K562 (cell line): Measurements from ENCODE around the gene HECW1. TPM values are rescaled to one million over a fixed set of nuclear protein-coding genes. Genes with fewer than 3 reads are reported as not detected.
A peak's percentile ranks its signal among the peaks of the same experiment; 100 is the strongest.

ENCODE experiments used
- ATAC-seq: fragments of 200-7000 bp; cut with Tn5 transposase; 3 replicates; pipeline ENCODE4 v1.9.1; 2020; ENCODE audit warnings: moderate library complexity
- BruUV-seq: library from RNA; stranded (reverse); fragments of 400-500 nt; replicated peaks from 2 replicates; lab custom pipeline; 2021; lab: Mats Ljungman, UMichigan
- CTCF ChIA-PET: fragments of 300-600 bp; formaldehyde crosslinking; extraction: SDS; loops from one replicate; lab custom pipeline; 2021; ENCODE audit warnings: low intra/inter-chr PET ratio; lab: Yijun Ruan, JAX
- POLR2A ChIA-PET: fragments of 300-600, 350-650 bp; sonication (Branson Sonifier 250); formaldehyde crosslinking; extraction: SDS; loops from one replicate; lab custom pipeline; 2021; ENCODE audit warnings: antibody characterized with exemption, inconsistent platforms; lab: Yijun Ruan, JAX
- DNase-seq, 4 experiments: peaks; one replicate each; pipeline versions ENCODE4 v3.0.0 to v3.0.0-alpha.2; 2011 to 2018; ENCODE audit warnings: low spot score in 3 of 4, mixed read lengths in 3 of 4; ENCODE audit errors: extremely low read depth in 1 of 4
- FAIRE-seq: peaks from 2 replicates; lab custom pipeline; 2011; peaks lifted over from hg19 to GRCh38; lab: Jason Lieb, UNC
- H2AFZ ChIP-seq: 2 replicates; pipeline ENCODE4 v1.6.0; 2011; ENCODE audit warnings: low read depth, low read length, control low read depth, inconsistent platforms
- H3K27ac ChIP-seq: fragments of 200-600 bp; 3 replicates; pipeline ENCODE4 v1.8.0; 2011; ENCODE audit warnings: low read depth, mild to moderate bottlenecking, control low read depth, inconsistent platforms, low read length, moderate library complexity, mixed read lengths; ENCODE audit errors: extremely low read depth
- H3K27me3 ChIP-seq, 2 experiments: fragments of 300-600 bp in 1 of 2; 2 replicates in 1 of 2; 3 replicates in 1 of 2; pipeline versions ENCODE4 v1.6.0 to v1.8.0; 2011; ENCODE audit warnings: inconsistent platforms in 2 of 2, low read length in 2 of 2, mild to moderate bottlenecking in 1 of 2, mixed read lengths in 1 of 2, moderate library complexity in 1 of 2; ENCODE audit not compliant: control insufficient read depth in 2 of 2, insufficient read depth in 2 of 2
- H3K36me3 ChIP-seq: fragments of 300-600 bp; 3 replicates; pipeline ENCODE4 v1.8.0; 2011; ENCODE audit warnings: mild to moderate bottlenecking, low read length, inconsistent platforms; ENCODE audit not compliant: control insufficient read depth, insufficient read depth
- H3K4me1 ChIP-seq, 2 experiments: fragments of 200-600 bp in 1 of 2; replicated peaks in 1 of 2; 2 replicates in 1 of 2; 3 replicates in 1 of 2; pipeline versions ENCODE4 v1.5.1 to v1.8.0; 2011; ENCODE audit warnings: inconsistent platforms in 2 of 2, low read length in 2 of 2, mild to moderate bottlenecking in 1 of 2, mixed read lengths in 1 of 2, moderate library complexity in 1 of 2; ENCODE audit not compliant: control insufficient read depth in 2 of 2, insufficient read depth in 2 of 2
- H3K4me2 ChIP-seq: 2 replicates; pipeline ENCODE4 v1.6.1; 2011; ENCODE audit warnings: low read length, control low read depth, inconsistent platforms, mixed read lengths; ENCODE audit not compliant: insufficient read depth
- H3K4me3 ChIP-seq: fragments of 200-600 bp; sonication (generic), shearing (Covaris generic); 2 replicates; pipeline ENCODE4 v1.5.1; 2016; ENCODE audit warnings: control low read depth, inconsistent platforms
- H3K79me2 ChIP-seq: fragments of 200-600 bp; 3 replicates; pipeline ENCODE4 v1.8.0; 2011; ENCODE audit warnings: low read length, inconsistent platforms; ENCODE audit not compliant: control insufficient read depth, insufficient read depth
- H3K9ac ChIP-seq, 2 experiments: 2 replicates each; pipeline versions ENCODE4 v1.6.0 to v1.6.1; 2011; ENCODE audit warnings: low read depth in 2 of 2, low read length in 2 of 2, control low read depth in 1 of 2, inconsistent platforms in 1 of 2, mild to moderate bottlenecking in 1 of 2, mixed read lengths in 1 of 2; ENCODE audit not compliant: insufficient read depth in 1 of 2
- H3K9me1 ChIP-seq: one replicate; pipeline ENCODE4 v1.6.0; 2011; ENCODE audit warnings: inconsistent platforms, mild to moderate bottlenecking, low read length, moderate library complexity; ENCODE audit not compliant: control insufficient read depth, insufficient read depth
- H3K9me3 ChIP-seq: replicated peaks from 2 replicates; pipeline ENCODE4 v1.5.1; 2011; ENCODE audit warnings: low read depth, low read length, inconsistent platforms; ENCODE audit not compliant: control insufficient read depth, insufficient read depth
- H4K20me1 ChIP-seq: replicated peaks from 2 replicates; pipeline ENCODE4 v1.6.1; 2011; ENCODE audit warnings: low read length, inconsistent platforms, mixed read lengths; ENCODE audit not compliant: control insufficient read depth, insufficient read depth
- ARID1B ChIP-seq: fragments of 450-650 bp; IDR thresholded peaks from 2 replicates; pipeline ENCODE4 v1.6.1; 2016; ENCODE audit warnings: antibody characterized with exemption, mild to moderate bottlenecking, inconsistent platforms
- CEBPB ChIP-seq: fragments of 450-650 bp; IDR thresholded peaks from 2 replicates; pipeline ENCODE4 v1.6.1; 2016; ENCODE audit warnings: missing genetic modification characterization, missing compliant biosample characterization
- CEBPG ChIP-seq, 3 experiments: fragments of 200-800 bp in 1 of 3; sonication (Bioruptor generic) in 1 of 3; sonication (generic) in 1 of 3; formaldehyde crosslinking in 1 of 3; IDR thresholded peaks in 2 of 3; conservative IDR thresholded peaks in 1 of 3; 2 replicates each; pipeline versions ENCODE4 v1.6.1 to v1.8.0; 2016 to 2022; ENCODE audit warnings: missing compliant biosample characterization in 2 of 3, missing genetic modification characterization in 2 of 3, mild to moderate bottlenecking in 1 of 3, missing genetic modification reagents in 1 of 3
- MLLT1 ChIP-seq, 2 experiments: fragments of 450-650 bp; IDR thresholded peaks; 2 replicates each; pipeline ENCODE4 v1.6.1; 2016
- NR1H2 ChIP-seq: sonication (generic); formaldehyde crosslinking; IDR thresholded peaks from 2 replicates; pipeline ENCODE4 v1.4.0; 2020; ENCODE audit warnings: mild to moderate bottlenecking, missing genetic modification reagents
- PTTG1 ChIP-seq: fragments of 450-650 bp; IDR thresholded peaks from 2 replicates; pipeline ENCODE4 v1.6.1; 2016; ENCODE audit warnings: low read depth, mild to moderate bottlenecking, missing genetic modification characterization, missing compliant biosample characterization
- SIRT6 ChIP-seq: IDR thresholded peaks from one replicate; pipeline ENCODE4 v1.6.1; 2012; ENCODE audit warnings: low read depth, mild to moderate bottlenecking, control low read depth, inconsistent platforms, low read length, moderate library complexity
- SRSF3 ChIP-seq: fragments of 200-400 bp; formaldehyde crosslinking; IDR thresholded peaks from 2 replicates; pipeline ENCODE4 v1.6.1; 2016; ENCODE audit warnings: mild to moderate bottlenecking, low read length, moderate library complexity; ENCODE audit not compliant: insufficient read depth
- TCF15 ChIP-seq: fragments of 250-450 bp; sonication (Bioruptor Pico); IDR thresholded peaks from 2 replicates; pipeline ENCODE4 v1.8.0; 2022; ENCODE audit warnings: moderate library complexity, mild to moderate bottlenecking, inconsistent platforms
- ZNF507 ChIP-seq: conservative IDR thresholded peaks from 2 replicates; pipeline ENCODE4 v1.6.1; 2017; ENCODE audit warnings: missing genetic modification characterization, missing compliant biosample characterization
- WGBS: fragments of 100-300 bp; shearing (Covaris generic); methylation state at CpG from one replicate; pipeline ENCODE4 v1.1.6; 2016; ENCODE audit warnings: low coverage, mixed read lengths; ENCODE audit not compliant: insufficient coverage; ENCODE audit errors: missing lambda C conversion rate; 5-methylcytosine and 5-hydroxymethylcytosine counted together
- in situ Hi-C: fragments of 300-500 bp; cut with MboI; formaldehyde crosslinking; loops from 4 replicates; pipeline ENCODE4 v1.15.0; 2018; ENCODE audit warnings: inconsistent platforms, mixed read lengths
- intact Hi-C: fragments of 100-400 bp; cut with micrococcal nuclease; formaldehyde crosslinking; loops from 2 replicates; pipeline ENCODE4 v1.14.2; 2022
- polyA plus RNA-seq, 8 experiments: library from polyadenylated mRNA; depleted of rRNA in 4 of 8; stranded (reverse) in 5 of 8; unstranded in 3 of 8; fragments of >200 nt; fragmentation: Nextera tagmentation in 2 of 8; fragmentation: Illumina TruSeq in 1 of 8; extraction: Ambion mirVana in 2 of 8; extraction: Trizol in 1 of 8; gene quantifications; 2 replicates each; pipeline versions ENCODE4 v1.2.1 to v1.2.3, GENCODE V29; 2011 to 2014; ENCODE audit warnings: inconsistent platforms in 1 of 8, missing spikeins in 1 of 8
- total RNA-seq, 7 experiments: library from RNA; depleted of rRNA in 6 of 7; stranded (reverse); fragments of >200 nt in 6 of 7; fragmentation: Illumina TruSeq in 2 of 7; extraction: Trizol in 2 of 7; gene quantifications; 2 replicates each; pipeline versions ENCODE4 v1.2.1 to v1.2.3, GENCODE V29; 2011 to 2021; ENCODE audit warnings: low replicate concordance in 1 of 7

HECW1 gene
- total and polyA plus RNA-seq, 9 of the 15 experiments (the other 6 are each of a cell fraction or from before 2014, with no cell fraction given): 0.07 to 0.31 (median 0.13) TPM; not detected in 4

- TF ChIP-seq MLLT1 (IDR thresholded peaks at IDR 0.05) (no peak), ARID1B (no peak), TCF15 (CRISPR knock-in tag) (no peak), ZNF507 (no peak), PTTG1 (no peak), SRSF3 (no peak)
Observed at GRCh38 chr7:43278088-43278644, 165.7 kb downstream of the HECW1 start (continued).

- 0% methylated on average over 2 of the region's 2 CpGs for WGBS
- no peaks in the 10 kb centered on the region for H3K9me1 ChIP-seq
Observed at GRCh38 chr7:43281268-43281667, 168.8 kb downstream of the HECW1 start.

More at GRCh38 chr7:43281268-43281667, 168.8 kb downstream of the HECW1 start:
- intact Hi-C loops: no loop called here
- ATAC-seq (no peak), FAIRE-seq (no peak), DNase-seq (no peak)
- H4K20me1 ChIP-seq: peaks cover 4% of the 10 kb centered on the region; the same call in 1 of the 2 replicates
- H3K4me1 ChIP-seq: no peaks in the 10 kb centered on the region
- in situ Hi-C loops: no loop called here
- no peak for TF ChIP-seq SIRT6
- no peak for TF ChIP-seq CEBPG (CRISPR knock-in tag; IDR thresholded peaks at IDR 0.05)
- TF ChIP-seq CEBPG (tag; conservative IDR thresholded peaks at IDR 0.05 in 1 of 2, IDR thresholded peaks at IDR 0.05 in 1 of 2): peak; percentile 12 to 64; a peak in 2 of 4 replicates
- TF ChIP-seq NR1H2 (CRISPR knock-in tag): no peak
- TF ChIP-seq CEBPB (tag): peak; percentile 52
- BruUV-seq: no TSS peak
- ChIA-PET CTCF (no interaction called here), POLR2A (interaction anchor here (0.5 to 0.6 kb wide), 2 partner anchors 72 to 366 kb away, joined by 3 to 4 read pairs; no protein-coding TSS in a partner anchor)
- H3K4me2 ChIP-seq: no peak overlapping the region
- no peaks in the 10 kb centered on the region for H3K79me2 ChIP-seq
- H3K9ac ChIP-seq: no peak overlapping the region
- H3K4me3 ChIP-seq: no peak overlapping the region
- H3K27me3 ChIP-seq: peaks cover 7 to 22% of the 10 kb centered on the region in 2 experiments; a peak in 4 of 5 replicates
- no peak overlapping the region for H3K27ac ChIP-seq
- H3K36me3 ChIP-seq: no peaks in the 10 kb centered on the region
- H2AFZ ChIP-seq: no peak overlapping the region
- no peaks in the 10 kb centered on the region for H3K9me3 ChIP-seq
